H1 (cell line): ENCODE results near the gene PPP1R18. TPM values are rescaled to one million over a fixed set of nuclear protein-coding genes. Genes with fewer than 3 reads are reported as not detected.

ENCODE experiments used
- HDAC2 ChIP-seq, 2 experiments: fragments of 300-600 bp in 1 of 2; sonication (generic) in 1 of 2; IDR thresholded peaks; 2 replicates each; pipeline ENCODE4 v1.6.1; 2011 to 2012; ENCODE audit warnings: low read depth in 2 of 2, low read length in 2 of 2, mild to moderate bottlenecking in 2 of 2, moderate library complexity in 2 of 2, borderline replicate concordance in 1 of 2, inconsistent platforms in 1 of 2
- KDM1A ChIP-seq: fragments of 200-600, 300-600 bp; sonication (generic); IDR thresholded peaks from 2 replicates; pipeline ENCODE4 v1.7.1; 2016; ENCODE audit warnings: mild to moderate bottlenecking, low read length, borderline replicate concordance
- SAP30 ChIP-seq: fragments of 300-600 bp; sonication (generic); IDR thresholded peaks from 2 replicates; pipeline ENCODE4 v1.7.1; 2012; ENCODE audit warnings: low read length, moderate library complexity, mild to moderate bottlenecking, inconsistent platforms; ENCODE audit not compliant: insufficient read depth, insufficient replicate concordance
- SP1 ChIP-seq: IDR thresholded peaks from 2 replicates; pipeline ENCODE4 v1.6.1; 2011; ENCODE audit warnings: low read depth, low read length
- polyA plus RNA-seq, 7 experiments: library from polyadenylated mRNA; depleted of rRNA in 3 of 7; stranded (reverse) in 5 of 7; unstranded in 2 of 7; fragments of >200 nt in 5 of 7; fragments of 200-250 nt in 2 of 7; gene quantifications; 1 replicate in 5 of 7; 2 replicates in 1 of 7; 4 replicates in 1 of 7; pipeline versions ENCODE4 v1.2.1 to v1.2.3, GENCODE V29; 2011 to 2013; ENCODE audit warnings: missing spikeins in 2 of 7, mixed read lengths in 2 of 7
- total RNA-seq: library from RNA; stranded (reverse); fragmentation: NEBNext Ultra II Directional; extraction: Animal tissue kit (Norgen Biotek cat#: 25700); gene quantifications from 2 replicates; pipeline ENCODE4 v1.2.1, GENCODE V29; 2021

Gene PPP1R18
- total and polyA plus RNA-seq, 2 of the 8 experiments (the other 6 are each of a cell fraction or from before 2014, with no cell fraction given), result 25.1 to 29.1 TPM

DNA sequence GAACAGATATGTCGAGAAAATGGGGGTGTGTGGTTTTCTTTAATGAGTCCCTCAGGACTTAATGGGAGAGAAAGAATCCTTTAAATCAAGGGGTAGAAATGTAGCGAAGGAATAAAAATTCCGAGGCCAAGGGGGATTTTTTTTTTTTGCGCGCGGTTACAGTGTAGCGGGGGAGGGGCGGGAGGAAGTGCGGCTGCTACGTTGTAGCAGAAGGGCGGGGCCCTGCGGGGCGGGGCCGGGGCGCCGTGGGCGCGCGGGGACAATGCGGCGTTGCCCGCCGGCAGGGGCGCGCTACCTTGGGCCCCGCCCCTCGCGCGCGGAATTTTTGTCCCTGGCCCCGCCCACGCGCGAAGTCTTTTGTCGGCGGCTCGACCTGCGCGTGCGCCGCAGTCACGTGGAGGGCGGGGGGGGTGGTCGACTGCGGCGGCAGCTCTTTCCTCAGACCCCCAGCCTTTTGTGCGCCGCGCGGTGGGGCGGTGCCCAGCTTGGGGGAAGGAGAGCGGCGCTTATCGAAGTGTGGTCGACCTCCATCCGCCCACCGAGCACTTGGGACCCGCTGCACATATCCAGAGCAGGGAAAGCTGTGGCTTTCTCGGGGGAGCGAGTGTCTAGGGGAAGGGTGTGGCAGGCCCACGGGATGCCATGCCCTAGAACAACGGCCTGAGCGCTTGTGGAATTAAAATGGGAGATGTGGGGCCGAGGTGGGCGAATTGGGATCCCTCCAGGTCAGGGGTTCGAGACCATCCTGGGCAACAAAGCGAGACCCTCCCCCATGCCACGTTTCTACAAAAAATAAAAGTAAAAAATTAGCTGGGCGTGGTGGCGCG, 35.0 kb upstream of the PPP1R18 start (continued):
- peak; percentile 30 for TF ChIP-seq SAP30
- TF ChIP-seq HDAC2 (IDR thresholded peaks at IDR 0.05; ENCODE audit: borderline replicate concordance in 1 of 2, low read depth in 2 of 2, low read length in 2 of 2), result 0 out of 4 replicates have a peak, but pooled peaks of 1 of the 2 experiments have one; percentile 63
- no peak for TF ChIP-seq KDM1A
- no peak; the same call in 1 of the 2 replicates for TF ChIP-seq SP1
- TF ChIP-seq, all 59 proteins: peak for 22
